ENCODE results near the gene KIF27.

The KIF27 gene

GRCh38 chr9:83933790-83934189 lies 12.6 kb upstream of the KIF27 start:
- Histone ChIP-seq H3K36me3 (ENCODE audit: low read length) (no peaks in the 10 kb centered on the region), H3K9ac (ENCODE audit: low read length) (no peak overlapping the region), H4K20me1 (ENCODE audit: low read depth, low read length) (no peaks in the 10 kb centered on the region), H3K27me3 (ENCODE audit: low read length) (no peaks in the 10 kb centered on the region), H3K27ac (ENCODE audit: low read depth, low read length) (no peak overlapping the region), H3K4me3 (ENCODE audit: insufficient read depth, low read length, poor library complexity, severe bottlenecking) (no peak overlapping the region), H2AFZ (ENCODE audit: low read depth, low read length, severe bottlenecking) (no peak overlapping the region), H3K79me2 (ENCODE audit: insufficient read depth, low read length) (no peaks in the 10 kb centered on the region), H3K9me3 (ENCODE audit: insufficient read depth, low read length) (no peaks in the 10 kb centered on the region), H3K4me2 (ENCODE audit: low read depth, low read length, poor library complexity, severe bottlenecking) (no peak overlapping the region), H3F3A (ENCODE audit: insufficient read depth) (no peaks in the 10 kb centered on the region), H3K9me2 (replicated peaks; ENCODE audit: insufficient read depth, low read length) (no peaks in the 10 kb centered on the region)
- TF ChIP-seq CTCF (IDR thresholded peaks at IDR 0.05; ENCODE audit: insufficient read depth, low read length, poor library complexity, severe bottlenecking) (no peak), EZH2phosphoT487 (conservative IDR thresholded peaks at IDR 0.05; ENCODE audit: low read length) (no peak)

GRCh38 chr9:83932851-83933250 lies 11.6 kb upstream of the KIF27 start:
- no peak overlapping the region for H3K4me3 ChIP-seq (ENCODE audit: insufficient read depth, low read length, poor library complexity, severe bottlenecking)
- H3K27ac ChIP-seq (ENCODE audit: low read depth, low read length): no peak overlapping the region

GRCh38 chr9:83932011-83932410 lies 10.8 kb upstream of the KIF27 start:
- H3K9ac ChIP-seq (ENCODE audit: low read length): no peak overlapping the region
- H3K27ac ChIP-seq (ENCODE audit: low read depth, low read length): no peak overlapping the region
- H3K4me3 ChIP-seq (ENCODE audit: insufficient read depth, low read length, poor library complexity, severe bottlenecking): no peak overlapping the region
- no peaks in the 10 kb centered on the region for H3F3A ChIP-seq (ENCODE audit: insufficient read depth)
- no peaks in the 10 kb centered on the region for H3K36me3 ChIP-seq (ENCODE audit: low read length)
- H3K4me2 ChIP-seq (ENCODE audit: low read depth, low read length, poor library complexity, severe bottlenecking): no peak overlapping the region
- no peak for TF ChIP-seq EZH2phosphoT487 (conservative IDR thresholded peaks at IDR 0.05; ENCODE audit: low read length)
- no peak for TF ChIP-seq CTCF (IDR thresholded peaks at IDR 0.05; ENCODE audit: insufficient read depth, low read length, poor library complexity, severe bottlenecking)
- no peaks in the 10 kb centered on the region for H3K27me3 ChIP-seq (ENCODE audit: low read length)
- no peaks in the 10 kb centered on the region for H4K20me1 ChIP-seq (ENCODE audit: low read depth, low read length)
- no peak overlapping the region for H2AFZ ChIP-seq (ENCODE audit: low read depth, low read length, severe bottlenecking)
- H3K9me3 ChIP-seq (ENCODE audit: insufficient read depth, low read length): no peaks in the 10 kb centered on the region
- no peaks in the 10 kb centered on the region for H3K79me2 ChIP-seq (ENCODE audit: insufficient read depth, low read length)
- H3K9me2 ChIP-seq (replicated peaks; ENCODE audit: insufficient read depth, low read length): no peaks in the 10 kb centered on the region

More at GRCh38 chr9:83932851-83933250, 11.6 kb upstream of the KIF27 start:
- no peak overlapping the region for H3K9ac ChIP-seq (ENCODE audit: low read length)
- no peaks in the 10 kb centered on the region for H3F3A ChIP-seq (ENCODE audit: insufficient read depth)
- no peaks in the 10 kb centered on the region for H3K27me3 ChIP-seq (ENCODE audit: low read length)
- H3K79me2 ChIP-seq (ENCODE audit: insufficient read depth, low read length): no peaks in the 10 kb centered on the region
- no peak for TF ChIP-seq EZH2phosphoT487 (conservative IDR thresholded peaks at IDR 0.05; ENCODE audit: low read length)
- TF ChIP-seq CTCF (IDR thresholded peaks at IDR 0.05; ENCODE audit: insufficient read depth, low read length, poor library complexity, severe bottlenecking): no peak
- H3K36me3 ChIP-seq (ENCODE audit: low read length): no peaks in the 10 kb centered on the region
- H2AFZ ChIP-seq (ENCODE audit: low read depth, low read length, severe bottlenecking): no peak overlapping the region
- no peaks in the 10 kb centered on the region for H3K9me3 ChIP-seq (ENCODE audit: insufficient read depth, low read length)
- H3K9me2 ChIP-seq (replicated peaks; ENCODE audit: insufficient read depth, low read length): no peaks in the 10 kb centered on the region
- no peaks in the 10 kb centered on the region for H4K20me1 ChIP-seq (ENCODE audit: low read depth, low read length)
- H3K4me2 ChIP-seq (ENCODE audit: low read depth, low read length, poor library complexity, severe bottlenecking): no peak overlapping the region
